Fibroblast of villous mesenchyme (primary cell): Measurements from ENCODE around the gene CCL19. TPM values are rescaled to one million over a fixed set of nuclear protein-coding genes. Genes with fewer than 3 reads are reported as not detected.

Source experiments
- DNase-seq: peaks from one replicate; pipeline ENCODE4 v3.0.0-alpha.2; 2010; ENCODE audit warnings: low read depth
- H3K4me3 ChIP-seq: 2 replicates; pipeline ENCODE4 v1.5.1; 2011; ENCODE audit warnings: low read depth, mild to moderate bottlenecking, low read length
- small RNA-seq: library from RNA; depleted of rRNA; stranded (forward); fragments of <200 nt; gene quantifications from one replicate; pipeline ENCODE3, GENCODE V24; 2012
- total RNA-seq: library from RNA; depleted of rRNA; stranded (reverse); fragments of >200 nt; gene quantifications from 2 replicates; pipeline ENCODE4 v1.2.3, GENCODE V29; 2012
- TF ChIP-seq, protein P1 (sequence below): IDR thresholded peaks from 2 replicates; pipeline ENCODE4 v1.5.1; 2012; ENCODE audit warnings: low read depth, mild to moderate bottlenecking, low read length; ENCODE audit not compliant: insufficient read depth

CCL19 gene
- total RNA-seq, 1 donor = not detected

DNA sequence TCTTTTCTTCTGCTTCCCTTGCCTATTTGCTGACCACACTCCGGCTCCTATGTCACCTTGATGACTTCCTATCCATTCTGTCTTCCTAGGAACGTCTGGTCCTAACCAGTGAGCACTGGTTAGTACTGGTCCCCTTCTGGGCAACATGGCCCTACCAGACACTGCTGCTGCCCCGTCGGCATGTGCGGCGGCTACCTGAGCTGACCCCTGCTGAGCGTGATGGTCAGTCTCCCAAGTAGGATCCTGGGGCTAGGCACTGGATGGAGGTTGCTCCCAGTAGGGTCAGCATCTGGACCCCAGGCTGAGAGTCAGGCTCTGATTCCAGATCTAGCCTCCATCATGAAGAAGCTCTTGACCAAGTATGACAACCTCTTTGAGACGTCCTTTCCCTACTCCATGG is 42.4 kb downstream of the CCL19 start:
- TF ChIP-seq, protein P1, sequence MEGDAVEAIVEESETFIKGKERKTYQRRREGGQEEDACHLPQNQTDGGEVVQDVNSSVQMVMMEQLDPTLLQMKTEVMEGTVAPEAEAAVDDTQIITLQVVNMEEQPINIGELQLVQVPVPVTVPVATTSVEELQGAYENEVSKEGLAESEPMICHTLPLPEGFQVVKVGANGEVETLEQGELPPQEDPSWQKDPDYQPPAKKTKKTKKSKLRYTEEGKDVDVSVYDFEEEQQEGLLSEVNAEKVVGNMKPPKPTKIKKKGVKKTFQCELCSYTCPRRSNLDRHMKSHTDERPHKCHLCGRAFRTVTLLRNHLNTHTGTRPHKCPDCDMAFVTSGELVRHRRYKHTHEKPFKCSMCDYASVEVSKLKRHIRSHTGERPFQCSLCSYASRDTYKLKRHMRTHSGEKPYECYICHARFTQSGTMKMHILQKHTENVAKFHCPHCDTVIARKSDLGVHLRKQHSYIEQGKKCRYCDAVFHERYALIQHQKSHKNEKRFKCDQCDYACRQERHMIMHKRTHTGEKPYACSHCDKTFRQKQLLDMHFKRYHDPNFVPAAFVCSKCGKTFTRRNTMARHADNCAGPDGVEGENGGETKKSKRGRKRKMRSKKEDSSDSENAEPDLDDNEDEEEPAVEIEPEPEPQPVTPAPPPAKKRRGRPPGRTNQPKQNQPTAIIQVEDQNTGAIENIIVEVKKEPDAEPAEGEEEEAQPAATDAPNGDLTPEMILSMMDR = no peak
- no peak for DNase-seq

GRCh38 chr9:34647651-34648050 is 43.4 kb downstream of the CCL19 start:
- TF ChIP-seq, protein P1 = no peak
- peak overlapping the region; percentile 90 for H3K4me3 ChIP-seq
- no peak for DNase-seq

More for the DNA sequence above, 42.4 kb downstream of the CCL19 start:
- no peak overlapping the region for H3K4me3 ChIP-seq

DNA sequence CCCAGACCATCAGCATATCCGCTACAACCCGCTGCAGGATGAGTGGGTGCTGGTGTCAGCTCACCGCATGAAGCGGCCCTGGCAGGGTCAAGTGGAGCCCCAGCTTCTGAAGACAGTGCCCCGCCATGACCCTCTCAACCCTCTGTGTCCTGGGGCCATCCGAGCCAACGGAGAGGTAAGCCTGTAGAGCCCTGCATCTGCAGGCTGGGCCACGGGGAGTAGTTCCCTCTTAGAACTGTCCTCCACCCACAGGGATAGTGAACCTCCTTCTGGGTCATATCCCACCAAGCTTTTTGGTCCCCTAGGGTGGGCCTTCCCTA is 44.0 kb downstream of the CCL19 start:
- peak overlapping the region; percentile 90 for H3K4me3 ChIP-seq
- TF ChIP-seq, protein P1 = no peak
- DNase-seq = no peak

DNA sequence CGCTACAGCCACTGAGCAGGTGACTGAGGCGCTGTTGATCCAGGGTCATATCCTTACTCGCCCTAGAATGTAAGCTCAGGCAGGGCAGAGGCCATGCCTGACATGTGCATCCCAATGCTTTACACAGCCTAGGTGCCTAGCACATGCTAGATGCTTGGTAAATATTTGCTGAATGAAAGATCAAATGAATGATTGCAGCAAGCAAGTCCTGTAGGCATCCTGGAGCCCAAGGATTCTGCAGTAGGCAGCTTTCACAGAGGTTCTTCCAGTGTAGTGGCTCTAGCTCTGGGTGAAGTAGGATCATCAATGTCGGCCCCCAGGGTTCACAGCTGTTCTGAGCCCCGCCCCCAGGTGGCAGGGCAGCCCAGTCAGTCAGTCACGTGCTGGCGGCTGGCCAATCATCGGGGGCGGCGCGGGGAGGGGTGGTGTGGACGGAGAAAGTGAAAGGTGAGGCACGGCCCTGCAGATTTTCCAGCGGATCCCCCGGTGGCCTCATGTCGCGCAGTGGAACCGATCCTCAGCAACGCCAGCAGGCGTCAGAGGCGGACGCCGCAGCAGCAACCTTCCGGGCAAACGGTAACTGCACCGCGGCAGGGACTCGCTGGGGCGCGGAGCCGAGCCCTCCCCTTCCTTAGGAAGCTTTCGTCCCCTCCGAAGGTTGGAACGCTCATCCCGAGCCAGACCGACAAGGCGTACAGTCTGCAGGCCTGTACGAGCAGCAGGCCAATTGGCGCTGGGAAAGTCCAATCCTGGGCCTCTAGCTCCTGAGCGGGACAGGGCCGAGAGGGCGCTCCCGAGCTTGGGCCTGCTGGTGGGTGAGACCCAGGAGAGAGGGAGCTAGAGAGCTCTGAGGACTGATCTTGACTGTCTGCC is 44.6 kb downstream of the CCL19 start, which contains the start of gene GALT:
Gene GALT, plus strand, starts transcription at position 465 of the 873 bp plus-strand sequence. Its CDS starts 30 bp downstream, at position 495.
- H3K4me3 ChIP-seq = peak within 1 kb of the TSS; percentile 90
- TF ChIP-seq, protein P1 = peak; percentile 48

GRCh38 chr9:34644766-34645314 is 46.2 kb downstream of the CCL19 start:
- no peak overlapping the region for H3K4me3 ChIP-seq
- DNase-seq = no peak
- TF ChIP-seq, protein P1 = no peak

More for the DNA sequence above, 44.6 kb downstream of the CCL19 start, which contains the start of gene GALT:
- peak; percentile 87 for DNase-seq

DNA sequence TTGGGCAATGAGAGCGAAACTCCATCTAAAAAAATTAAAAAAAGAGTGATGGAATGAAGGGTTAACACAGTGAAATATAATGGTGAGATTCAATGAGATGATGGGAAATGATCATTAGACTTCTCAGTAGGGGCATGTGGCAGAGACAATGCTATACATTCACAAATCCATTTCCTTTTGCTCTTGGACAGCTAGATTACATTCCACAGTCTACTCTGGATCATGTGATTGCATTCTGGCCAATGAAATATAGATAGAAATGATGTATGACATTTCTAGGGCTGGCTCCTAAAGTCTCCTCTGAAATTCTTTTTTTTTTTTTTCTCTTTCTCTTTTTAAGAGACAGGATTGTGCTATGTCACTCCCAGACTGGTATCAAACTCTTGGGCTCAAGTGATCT is 48.4 kb downstream of the CCL19 start:
- TF ChIP-seq, protein P1 = no peak
- DNase-seq = no peak
- H3K4me3 ChIP-seq = no peak overlapping the region

Small RNA genes lying within 50 kb of the gene (small RNA-seq; reads per million reads assigned to genes)
- gene CCL27 = not detected

Other genes with a start within 250 kb of the CCL19 start
- 9.3 and 9.9 TPM in 2 replicates for gene FAM219A, start 232.7 kb downstream of the CCL19 start, total RNA-seq
- under 0.01 TPM in 1 of 2 replicates, not detected in the other for gene DNAI1, start 232.5 kb downstream of the CCL19 start, total RNA-seq
- not detected in 2 replicates for gene ENHO, start 168.3 kb downstream of the CCL19 start, total RNA-seq
- not detected in 2 replicates for gene CNTFR, start 101.6 kb downstream of the CCL19 start, total RNA-seq
- 14.7 and 14.8 TPM in 2 replicates for gene RPP25L, start 79.2 kb downstream of the CCL19 start, total RNA-seq
- gene DCTN3, start 70.8 kb downstream of the CCL19 start, total RNA-seq = 70.8 and 102 TPM in 2 replicates
- 0.32 TPM in 1 of 2 replicates, not detected in the other for gene ARID3C, start 62.2 kb downstream of the CCL19 start, total RNA-seq
- 71.7 and 76.7 TPM in 2 replicates for gene SIGMAR1, start 53.5 kb downstream of the CCL19 start, total RNA-seq
- 34.1 and 36.7 TPM in 2 replicates for gene GALT, start 44.6 kb downstream of the CCL19 start, total RNA-seq
- 8.2 and 14.8 TPM in 2 replicates for gene IL11RA, start 39.1 kb downstream of the CCL19 start, total RNA-seq
- gene CCL27, start 28.6 kb downstream of the CCL19 start, total RNA-seq = not detected in 2 replicates
- gene CCL21, start 18.9 kb upstream of the CCL19 start, total RNA-seq = not detected in 2 replicates